Skeletal muscle cell (primary cell): Measurements from ENCODE around the gene GPRASP1.

Experiments used
- DNase-seq: peaks from one replicate; pipeline ENCODE4 v3.0.0-alpha.2; 2010; ENCODE audit warnings: low read depth
- H3K4me3 ChIP-seq: 2 replicates; pipeline ENCODE4 v1.5.1; 2011; ENCODE audit warnings: low read depth, mild to moderate bottlenecking, control low read depth, low read length, moderate library complexity

GPRASP1 gene

DNA sequence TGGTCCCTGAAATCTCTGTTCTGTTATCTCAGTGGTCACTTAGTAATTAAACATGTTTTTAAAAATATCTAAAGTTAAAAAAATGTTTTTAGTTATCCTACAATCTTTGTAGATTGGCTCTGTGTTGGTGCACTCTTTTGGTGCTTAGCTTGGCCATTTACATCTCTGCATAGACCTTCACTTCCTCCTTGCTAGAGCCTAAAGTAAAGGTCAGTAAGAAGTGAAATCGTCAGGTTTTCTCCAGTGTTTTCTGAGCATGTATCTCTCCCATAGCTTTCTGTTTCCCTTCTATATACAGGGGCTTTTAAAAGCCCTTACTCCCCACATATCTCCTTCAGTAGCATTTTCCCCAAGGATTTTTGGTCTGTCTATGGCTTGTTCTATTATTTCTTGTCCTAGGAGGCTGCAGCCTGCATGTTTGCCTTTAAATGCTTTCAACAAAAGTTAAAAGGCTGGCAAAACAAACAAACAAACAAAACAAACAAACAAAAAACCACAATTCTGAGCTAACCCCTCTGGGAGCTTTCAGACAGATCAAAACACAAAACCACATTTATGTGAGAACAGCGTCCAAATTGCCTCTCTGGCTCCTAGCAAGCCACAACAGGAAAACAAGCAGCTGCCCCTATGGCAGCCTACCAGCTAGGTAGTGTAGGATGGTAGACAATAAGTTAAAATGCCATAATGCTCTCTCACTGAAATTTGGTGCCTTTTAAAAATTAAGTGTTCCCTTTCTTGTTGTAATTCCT is 33.7 kb downstream of the GPRASP1 start:
- no peak for DNase-seq
- no peak overlapping the region for H3K4me3 ChIP-seq

DNA sequence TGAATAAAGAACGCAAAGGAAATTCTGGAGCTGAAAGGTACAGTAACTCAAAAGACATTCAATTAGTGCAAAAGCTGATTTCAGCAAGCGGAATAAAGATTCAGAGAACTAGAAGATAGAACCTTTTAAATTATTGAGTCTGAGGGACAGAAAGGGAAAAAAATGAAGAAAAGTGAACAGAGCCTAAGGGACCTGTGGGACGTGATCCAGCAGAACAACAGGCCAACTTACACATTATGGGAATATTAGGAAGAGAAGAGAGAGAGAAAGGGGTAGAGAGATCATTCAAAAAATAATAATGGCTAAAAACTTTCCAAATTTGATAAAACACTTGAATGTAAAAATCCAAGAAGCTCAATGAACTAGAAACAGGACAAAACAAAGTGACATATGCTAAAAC is 43.5 kb downstream of the GPRASP1 start:
- H3K4me3 ChIP-seq: no peak overlapping the region
- no peak for DNase-seq

DNA sequence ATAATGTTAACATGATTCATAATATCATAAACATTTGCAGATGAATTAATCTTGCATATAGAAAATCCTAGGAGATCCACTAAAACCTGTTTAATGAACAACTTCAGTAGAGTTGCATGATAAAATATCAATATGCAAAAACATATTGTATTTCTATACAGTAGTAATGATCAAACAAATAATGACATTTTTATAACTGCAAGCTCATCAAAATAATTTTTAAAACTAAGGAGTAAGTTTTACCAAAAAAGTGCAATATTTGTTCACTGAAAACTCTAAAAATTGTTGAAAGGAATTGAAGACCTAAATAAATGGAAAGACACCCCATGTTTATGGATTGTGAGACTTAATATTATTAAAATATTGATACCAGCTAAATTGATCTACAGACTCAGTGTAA is 45.0 kb downstream of the GPRASP1 start:
- DNase-seq: no peak
- H3K4me3 ChIP-seq: no peak overlapping the region

DNA sequence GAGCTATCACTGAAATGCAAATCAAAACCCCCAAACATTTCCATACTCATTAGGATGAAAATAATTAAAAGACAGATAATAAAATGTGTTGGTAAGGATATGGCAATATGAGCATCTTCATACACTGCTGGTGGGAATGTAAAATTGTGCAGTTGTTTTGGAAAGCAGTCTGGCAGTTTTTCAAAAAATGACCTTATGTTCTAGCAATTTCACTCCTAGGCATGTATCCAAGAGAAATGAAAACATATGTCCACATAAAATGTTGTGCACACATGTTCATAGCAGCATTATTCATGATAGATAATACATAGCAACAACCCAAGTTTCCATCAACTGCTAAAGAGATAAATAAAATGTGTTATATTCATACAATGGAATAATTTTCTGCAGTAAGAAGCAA is 46.2 kb downstream of the GPRASP1 start:
- H3K4me3 ChIP-seq: no peak overlapping the region
- no peak for DNase-seq
